ENCODE data around the gene ZFAND4.

GRCh38 chr10:45607276-45607675 is 65.3 kb downstream of the ZFAND4 start:
- TF ChIP-seq POLR2AphosphoS5 (IDR thresholded peaks at IDR 0.05; ENCODE audit: low read length) = no peak
- no peak for TF ChIP-seq BHLHE40 (IDR thresholded peaks at IDR 0.05; ENCODE audit: borderline replicate concordance in 1 of 2, low read depth in 2 of 2, low read length in 1 of 2)
- TF ChIP-seq, protein P1, sequence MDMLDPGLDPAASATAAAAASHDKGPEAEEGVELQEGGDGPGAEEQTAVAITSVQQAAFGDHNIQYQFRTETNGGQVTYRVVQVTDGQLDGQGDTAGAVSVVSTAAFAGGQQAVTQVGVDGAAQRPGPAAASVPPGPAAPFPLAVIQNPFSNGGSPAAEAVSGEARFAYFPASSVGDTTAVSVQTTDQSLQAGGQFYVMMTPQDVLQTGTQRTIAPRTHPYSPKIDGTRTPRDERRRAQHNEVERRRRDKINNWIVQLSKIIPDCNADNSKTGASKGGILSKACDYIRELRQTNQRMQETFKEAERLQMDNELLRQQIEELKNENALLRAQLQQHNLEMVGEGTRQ (IDR thresholded peaks at IDR 0.05; ENCODE audit: borderline replicate concordance, low read depth, low read length) = no peak
- no peak for TF ChIP-seq EZH2 (IDR thresholded peaks at IDR 0.05; ENCODE audit: borderline replicate concordance, control insufficient read depth, low read depth, low read length)
- TF ChIP-seq KAT2A (conservative IDR thresholded peaks at IDR 0.05; ENCODE audit: control insufficient read depth, low read depth, low read length) = no peak
- TF ChIP-seq CTCF (IDR thresholded peaks at IDR 0.05 in 2 of 3, conservative IDR thresholded peaks at IDR 0.05 in 1 of 3; ENCODE audit: control insufficient read depth in 2 of 3, extremely low read depth in 1 of 3, insufficient read depth in 1 of 3, low read depth in 3 of 3, low read length in 3 of 3) = no peak
- TF ChIP-seq CEBPB (IDR thresholded peaks at IDR 0.05; ENCODE audit: borderline replicate concordance in 1 of 2, low read depth in 2 of 2, low read length in 2 of 2) = no peak
- no peak for TF ChIP-seq CREB1 (IDR thresholded peaks at IDR 0.05; ENCODE audit: low read depth)
- TF ChIP-seq, protein P2, sequence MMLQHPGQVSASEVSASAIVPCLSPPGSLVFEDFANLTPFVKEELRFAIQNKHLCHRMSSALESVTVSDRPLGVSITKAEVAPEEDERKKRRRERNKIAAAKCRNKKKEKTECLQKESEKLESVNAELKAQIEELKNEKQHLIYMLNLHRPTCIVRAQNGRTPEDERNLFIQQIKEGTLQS (IDR thresholded peaks at IDR 0.05; ENCODE audit: borderline replicate concordance, extremely low read depth, low read depth, low read length) = no peak
- TF ChIP-seq JUNB (IDR thresholded peaks at IDR 0.05) = no peak
